HepG2 (cell line): Measurements from ENCODE around the gene LAMTOR3. TPM values are rescaled to one million over a fixed set of nuclear protein-coding genes. Genes with fewer than 3 reads are reported as not detected.

ENCODE experiments used
- ATAC-seq: fragments of 200-7000 bp; cut with Tn5 transposase; 3 replicates; pipeline ENCODE4 v1.9.1; 2020; ENCODE audit warnings: mild to moderate bottlenecking, moderate library complexity
- BruUV-seq: library from RNA; stranded (reverse); fragments of 400-500 nt; replicated peaks from 2 replicates; lab custom pipeline; 2021; lab: Mats Ljungman, UMichigan
- CTCF ChIA-PET: fragments of 300-600 bp; formaldehyde crosslinking; extraction: SDS; loops from one replicate; lab custom pipeline; 2021; ENCODE audit warnings: low total read pairs, inconsistent platforms, low intra/inter-chr PET ratio; lab: Yijun Ruan, JAX
- POLR2A ChIA-PET: fragments of 350-600 bp; sonication (Branson Sonifier 250); formaldehyde crosslinking; loops from one replicate; lab custom pipeline; 2020; ENCODE audit warnings: antibody characterized with exemption, inconsistent platforms; lab: Yijun Ruan, JAX
- DNase-seq: peaks from one replicate; pipeline ENCODE4 v3.0.0-alpha.2; 2015; ENCODE audit warnings: low spot score
- FAIRE-seq: peaks from 3 replicates; lab custom pipeline; 2011; peaks lifted over from hg19 to GRCh38; lab: Jason Lieb, UNC
- H2AFZ ChIP-seq: one replicate; pipeline ENCODE4 v1.6.1; 2011; ENCODE audit warnings: low read length, inconsistent platforms
- H3K27ac ChIP-seq: fragments of 300-600 bp; 3 replicates; pipeline ENCODE4 v1.8.0; 2011; ENCODE audit warnings: mixed run types, mild to moderate bottlenecking, mixed read lengths, low read length, inconsistent platforms; ENCODE audit not compliant: insufficient read depth; ENCODE audit errors: extremely low read length
- H3K27me3 ChIP-seq, 2 experiments: fragments of 200-600 bp in 1 of 2; 2 replicates in 1 of 2; 3 replicates in 1 of 2; pipeline versions ENCODE4 v1.6.0 to v1.8.0; 2011; ENCODE audit warnings: low read length in 2 of 2, mild to moderate bottlenecking in 2 of 2, moderate library complexity in 2 of 2, inconsistent platforms in 1 of 2; ENCODE audit not compliant: insufficient read depth in 2 of 2, control insufficient read depth in 1 of 2
- H3K36me3 ChIP-seq, 2 experiments: fragments of 200-600 bp in 1 of 2; replicated peaks in 1 of 2; 2 replicates in 1 of 2; 3 replicates in 1 of 2; pipeline versions ENCODE4 v1.5.1 to v1.8.0; 2011; ENCODE audit warnings: low read length in 2 of 2, inconsistent platforms in 1 of 2; ENCODE audit not compliant: insufficient read depth in 2 of 2, control insufficient read depth in 1 of 2
- H3K4me1 ChIP-seq: 2 replicates; pipeline ENCODE4 v1.5.1; 2012; ENCODE audit warnings: low read length, inconsistent platforms; ENCODE audit not compliant: insufficient read depth
- H3K4me2 ChIP-seq: 2 replicates; pipeline ENCODE4 v1.6.0; 2011; ENCODE audit warnings: low read depth, low read length, inconsistent platforms
- H3K4me3 ChIP-seq, 3 experiments: fragments of 200-600 bp in 1 of 3; sonication (generic), shearing (Covaris generic) in 1 of 3; replicated peaks in 1 of 3; 2 replicates each; pipeline ENCODE4 v1.5.1; 2011 to 2016; ENCODE audit warnings: low read length in 3 of 3, inconsistent platforms in 2 of 3, low read depth in 2 of 3, mild to moderate bottlenecking in 2 of 3, control low read depth in 1 of 3, mixed read lengths in 1 of 3; ENCODE audit not compliant: insufficient read depth in 1 of 3
- H3K79me2 ChIP-seq: one replicate; pipeline ENCODE4 v1.6.1; 2011; ENCODE audit warnings: low read length, inconsistent platforms; ENCODE audit not compliant: insufficient read depth
- H3K9ac ChIP-seq: 2 replicates; pipeline ENCODE4 v1.6.0; 2011; ENCODE audit warnings: mild to moderate bottlenecking, low read depth, low read length, inconsistent platforms; ENCODE audit not compliant: insufficient read depth
- H3K9me3 ChIP-seq: 2 replicates; pipeline ENCODE4 v1.5.1; 2012; ENCODE audit warnings: mild to moderate bottlenecking, low read length
- H4K20me1 ChIP-seq: 2 replicates; pipeline ENCODE4 v1.6.0; 2011; ENCODE audit warnings: inconsistent platforms, mild to moderate bottlenecking, low read length, moderate library complexity; ENCODE audit not compliant: insufficient read depth
- FOXM1 ChIP-seq: sonication (generic); formaldehyde crosslinking; IDR thresholded peaks from 2 replicates; pipeline ENCODE4 v1.5.0; 2020; ENCODE audit warnings: missing genetic modification reagents
- GATAD2A ChIP-seq: IDR thresholded peaks from 2 replicates; pipeline ENCODE4 v1.6.1; 2016
- SATB2 ChIP-seq: sonication (generic); formaldehyde crosslinking; IDR thresholded peaks from 2 replicates; pipeline ENCODE4 v1.5.0; 2020; ENCODE audit warnings: missing genetic modification reagents
- SNAPC4 ChIP-seq: sonication (generic); formaldehyde crosslinking; IDR thresholded peaks from 2 replicates; pipeline ENCODE4 v1.4.0; 2020; ENCODE audit warnings: mild to moderate bottlenecking, missing genetic modification reagents
- ZNF776 ChIP-seq: sonication (generic); formaldehyde crosslinking; IDR thresholded peaks from 2 replicates; pipeline ENCODE4 v1.4.0; 2020; ENCODE audit warnings: mild to moderate bottlenecking, missing genetic modification reagents
- in situ Hi-C: cut with HindIII; loops from 2 replicates; pipeline ENCODE4 v1.10.0; 2017; ENCODE audit warnings: low pct_unique_long_range_greater_than_20kb; ENCODE audit not compliant: extremely low pct_ligation_motif_present
- intact Hi-C: fragments of 100-400 bp; cut with micrococcal nuclease; formaldehyde crosslinking; loops from one replicate; pipeline ENCODE4 v1.10.0; 2022; ENCODE audit not compliant: unreplicated experiment
- polyA plus RNA-seq, 8 experiments: library from polyadenylated mRNA; depleted of rRNA in 3 of 8; stranded (reverse) in 7 of 8; unstranded in 1 of 8; fragments of >200 nt; fragmentation: Illumina TruSeq in 4 of 8; extraction: Trizol in 4 of 8; gene quantifications; 2 replicates each; pipeline versions ENCODE4 v1.2.1 to v1.2.3, GENCODE V29; 2011 to 2016; ENCODE audit warnings: low read depth in 4 of 8, missing spikeins in 1 of 8, mixed read lengths in 1 of 8; ENCODE audit not compliant: insufficient read depth in 1 of 8
- total RNA-seq, 5 experiments: library from RNA; depleted of rRNA; stranded (reverse); fragments of >200 nt; fragmentation: Illumina TruSeq; extraction: Trizol; gene quantifications; 2 replicates each; pipeline ENCODE4 v1.2.3, GENCODE V29; 2016; ENCODE audit warnings: low read depth in 1 of 5
- TF ChIP-seq, protein P1 (sequence below): sonication (generic); formaldehyde crosslinking; IDR thresholded peaks from 2 replicates; pipeline ENCODE4; 2020; ENCODE audit warnings: missing genetic modification reagents, mild to moderate bottlenecking, borderline replicate concordance
- TF ChIP-seq, protein P2 (sequence below), 2 experiments: sonication (generic) in 1 of 2; formaldehyde crosslinking in 1 of 2; IDR thresholded peaks; 2 replicates each; pipeline versions ENCODE4 v1.4.0 to v1.6.1; 2016 to 2020; ENCODE audit warnings: borderline replicate concordance in 1 of 2, low read depth in 1 of 2, mild to moderate bottlenecking in 1 of 2, missing genetic modification reagents in 1 of 2

Gene LAMTOR3
- total and polyA plus RNA-seq, 2 of the 13 experiments (the other 11 are each of a cell fraction or from before 2014, with no cell fraction given), result 47.6 to 49.1 TPM

GRCh38 chr4:99832321-99832720 lies 61.9 kb downstream of the LAMTOR3 start:
- Histone ChIP-seq H4K20me1 (no peaks in the 10 kb centered on the region), H3K36me3 (no peaks in the 10 kb centered on the region), H3K4me1 (no peaks in the 10 kb centered on the region), H2AFZ (no peak overlapping the region), H3K27me3 (peaks cover 0 to 15% of the 10 kb centered on the region in 2 experiments; a peak in 2 of 5 replicates), H3K27ac (no peak overlapping the region), H3K4me2 (no peak overlapping the region), H3K79me2 (no peaks in the 10 kb centered on the region), H3K9me3 (no peaks in the 10 kb centered on the region), H3K4me3 (no peak overlapping the region), H3K9ac (no peak overlapping the region)
- in situ Hi-C loops (no loop called here), intact Hi-C loops (no loop called here)
- ChIA-PET POLR2A (no interaction called here), CTCF (no interaction called here)
- no TSS peak for BruUV-seq
- FAIRE-seq, result no peak
- DNase-seq, result no peak
- ATAC-seq, result no peak
- TF ChIP-seq SNAPC4 (CRISPR knock-in tag) (no peak), GATAD2A (CRISPR knock-in tag) (no peak), ZNF776 (CRISPR knock-in tag) (no peak), SATB2 (CRISPR knock-in tag) (no peak), FOXM1 (CRISPR knock-in tag) (no peak)
- TF ChIP-seq, protein P1, sequence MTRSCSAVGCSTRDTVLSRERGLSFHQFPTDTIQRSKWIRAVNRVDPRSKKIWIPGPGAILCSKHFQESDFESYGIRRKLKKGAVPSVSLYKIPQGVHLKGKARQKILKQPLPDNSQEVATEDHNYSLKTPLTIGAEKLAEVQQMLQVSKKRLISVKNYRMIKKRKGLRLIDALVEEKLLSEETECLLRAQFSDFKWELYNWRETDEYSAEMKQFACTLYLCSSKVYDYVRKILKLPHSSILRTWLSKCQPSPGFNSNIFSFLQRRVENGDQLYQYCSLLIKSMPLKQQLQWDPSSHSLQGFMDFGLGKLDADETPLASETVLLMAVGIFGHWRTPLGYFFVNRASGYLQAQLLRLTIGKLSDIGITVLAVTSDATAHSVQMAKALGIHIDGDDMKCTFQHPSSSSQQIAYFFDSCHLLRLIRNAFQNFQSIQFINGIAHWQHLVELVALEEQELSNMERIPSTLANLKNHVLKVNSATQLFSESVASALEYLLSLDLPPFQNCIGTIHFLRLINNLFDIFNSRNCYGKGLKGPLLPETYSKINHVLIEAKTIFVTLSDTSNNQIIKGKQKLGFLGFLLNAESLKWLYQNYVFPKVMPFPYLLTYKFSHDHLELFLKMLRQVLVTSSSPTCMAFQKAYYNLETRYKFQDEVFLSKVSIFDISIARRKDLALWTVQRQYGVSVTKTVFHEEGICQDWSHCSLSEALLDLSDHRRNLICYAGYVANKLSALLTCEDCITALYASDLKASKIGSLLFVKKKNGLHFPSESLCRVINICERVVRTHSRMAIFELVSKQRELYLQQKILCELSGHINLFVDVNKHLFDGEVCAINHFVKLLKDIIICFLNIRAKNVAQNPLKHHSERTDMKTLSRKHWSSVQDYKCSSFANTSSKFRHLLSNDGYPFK, result no peak
- TF ChIP-seq, protein P2, sequence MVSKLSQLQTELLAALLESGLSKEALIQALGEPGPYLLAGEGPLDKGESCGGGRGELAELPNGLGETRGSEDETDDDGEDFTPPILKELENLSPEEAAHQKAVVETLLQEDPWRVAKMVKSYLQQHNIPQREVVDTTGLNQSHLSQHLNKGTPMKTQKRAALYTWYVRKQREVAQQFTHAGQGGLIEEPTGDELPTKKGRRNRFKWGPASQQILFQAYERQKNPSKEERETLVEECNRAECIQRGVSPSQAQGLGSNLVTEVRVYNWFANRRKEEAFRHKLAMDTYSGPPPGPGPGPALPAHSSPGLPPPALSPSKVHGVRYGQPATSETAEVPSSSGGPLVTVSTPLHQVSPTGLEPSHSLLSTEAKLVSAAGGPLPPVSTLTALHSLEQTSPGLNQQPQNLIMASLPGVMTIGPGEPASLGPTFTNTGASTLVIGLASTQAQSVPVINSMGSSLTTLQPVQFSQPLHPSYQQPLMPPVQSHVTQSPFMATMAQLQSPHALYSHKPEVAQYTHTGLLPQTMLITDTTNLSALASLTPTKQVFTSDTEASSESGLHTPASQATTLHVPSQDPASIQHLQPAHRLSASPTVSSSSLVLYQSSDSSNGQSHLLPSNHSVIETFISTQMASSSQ (IDR thresholded peaks at IDR 0.05; ENCODE audit: low read depth), result no peak
- TF ChIP-seq, protein P2 (CRISPR knock-in tag; IDR thresholded peaks at IDR 0.05; ENCODE audit: borderline replicate concordance), result no peak
